Body of pancreas (tissue), 4 donors: ENCODE data around the gene TRAPPC12.

ENCODE experiments used
- CTCF ChIP-seq, 7 experiments: fragments of 450-650 bp in 4 of 7; fragments of 200-600 bp in 3 of 7; sonication (generic) in 3 of 7; IDR thresholded peaks; one replicate each; pipeline ENCODE4 v1.5.1; 2016 to 2019; ENCODE audit warnings: antibody characterized with exemption in 7 of 7
- POLR2A ChIP-seq, 3 donors: fragments of 450-650 bp; IDR thresholded peaks; one replicate each; pipeline ENCODE4 v1.6.1; 2016; ENCODE audit warnings: antibody characterized with exemption in 3 of 3, mild to moderate bottlenecking in 2 of 3

DNA sequence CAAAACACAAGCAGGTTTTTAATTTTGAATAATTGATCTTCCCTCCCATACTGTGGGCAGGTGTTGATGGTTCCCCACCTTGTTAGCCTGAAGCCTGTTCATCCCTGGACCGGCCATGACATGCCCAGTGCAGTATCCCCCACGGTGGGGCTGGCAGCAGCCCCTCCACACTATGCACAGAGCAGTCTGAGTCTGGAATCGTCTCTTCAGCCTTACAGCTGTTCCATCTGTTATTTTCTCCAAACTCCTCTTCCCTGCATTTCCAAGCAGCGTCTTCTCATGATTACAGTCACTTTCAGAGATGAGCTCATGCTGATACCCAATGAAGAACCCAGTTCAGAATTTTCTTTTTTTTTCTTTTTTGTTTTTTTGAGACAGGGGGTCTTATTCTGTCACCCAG lies 71.7 kb downstream of the TRAPPC12 start:
- TF ChIP-seq CTCF (IDR thresholded peaks at IDR 0.05) (no peak), POLR2A (IDR thresholded peaks at IDR 0.05) (no peak)
